GM12878 (cell line): ENCODE data around the gene GJB6. TPM values are rescaled to one million over a fixed set of nuclear protein-coding genes. Genes with fewer than 3 reads are reported as not detected.

ENCODE experiments used
- ASH2L ChIP-seq: fragments of 300-600, 200-600 bp; sonication (generic); IDR thresholded peaks from 2 replicates; pipeline ENCODE4 v1.6.1; 2017; ENCODE audit warnings: low read depth, mild to moderate bottlenecking, borderline replicate concordance
- HCFC1 ChIP-seq: fragments of 150-350 bp; IDR thresholded peaks from 2 replicates; pipeline ENCODE4 v1.6.1; 2014; ENCODE audit warnings: low read length
- RCOR1 ChIP-seq: conservative IDR thresholded peaks from 2 replicates; pipeline ENCODE4 v1.6.1; 2012; ENCODE audit warnings: low read depth, low read length, improper control_type of control experiment
- WRNIP1 ChIP-seq: IDR thresholded peaks from 2 replicates; pipeline ENCODE4 v1.6.1; 2011; ENCODE audit warnings: low read depth, low read length, improper control_type of control experiment, borderline replicate concordance
- polyA plus RNA-seq, 11 experiments: library from polyadenylated mRNA; depleted of rRNA in 4 of 11; unstranded in 6 of 11; stranded (reverse) in 5 of 11; fragments of >200 nt; fragmentation: Nextera tagmentation in 4 of 11; fragmentation: Illumina TruSeq in 1 of 11; extraction: Ambion mirVana in 4 of 11; extraction: Trizol in 1 of 11; gene quantifications; 1 replicate in 1 of 11; 2 replicates in 10 of 11; pipeline versions ENCODE4 v1.2.1 to v1.2.3, GENCODE V29; 2011 to 2016; ENCODE audit warnings: inconsistent platforms in 2 of 11, missing spikeins in 2 of 11, low read depth in 1 of 11
- total RNA-seq, 4 experiments: library from RNA; depleted of rRNA in 3 of 4; stranded (reverse); fragments of >200 nt in 3 of 4; fragmentation: Illumina TruSeq in 1 of 4; extraction: Trizol in 1 of 4; gene quantifications; 2 replicates each; pipeline versions ENCODE4 v1.2.1 to v1.2.3, GENCODE V29; 2013 to 2021
- TF ChIP-seq, protein P1 (sequence below): fragments of 450-650 bp; IDR thresholded peaks from 2 replicates; pipeline ENCODE4 v1.6.1; 2017; ENCODE audit warnings: mild to moderate bottlenecking, low read depth, inconsistent platforms; ENCODE audit not compliant: poor library complexity, severe bottlenecking
- TF ChIP-seq, protein P2 (sequence below): fragments of 450-650 bp; IDR thresholded peaks from 2 replicates; pipeline ENCODE4 v1.6.1; 2017; ENCODE audit warnings: mild to moderate bottlenecking, moderate library complexity

GJB6 gene
- total and polyA plus RNA-seq, 10 of the 15 experiments (the other 5 are each of a cell fraction or from before 2014, with no cell fraction given): 0.03 TPM; not detected in 9

DNA sequence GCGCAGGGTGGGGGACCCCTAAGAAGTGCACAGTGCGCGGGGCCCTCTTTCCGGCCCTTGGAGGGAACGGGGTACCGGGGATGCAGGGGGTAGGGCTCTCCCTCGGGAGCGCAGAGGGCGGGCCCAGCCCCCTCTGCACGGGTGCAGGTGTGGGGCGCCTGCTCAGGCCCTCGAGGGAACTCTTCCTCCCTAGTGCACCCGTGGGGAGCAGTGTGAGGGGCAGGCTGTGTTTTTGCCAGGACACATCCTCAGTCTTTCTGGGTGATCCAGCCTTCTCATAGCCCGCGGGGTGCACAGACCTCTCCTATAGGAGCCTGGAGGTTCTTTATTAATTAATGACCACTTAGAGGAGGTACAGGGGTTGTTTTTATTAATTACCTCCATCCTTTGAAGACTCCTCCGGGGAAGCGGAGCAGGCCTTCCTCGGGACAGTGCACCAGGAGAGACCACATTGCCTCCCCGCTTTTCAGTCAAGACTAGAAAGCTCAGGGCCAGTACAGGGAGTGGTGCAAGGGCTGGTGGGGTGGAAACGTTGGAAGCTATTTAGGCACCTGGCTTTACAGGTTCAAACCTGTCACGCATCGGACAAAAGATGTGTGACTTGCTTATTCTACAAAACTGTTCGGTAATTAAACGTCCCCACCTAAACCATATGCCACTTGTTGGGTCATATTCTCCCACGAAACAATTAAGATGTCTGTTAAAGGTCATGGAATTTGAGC lies 598 bp upstream of the GJB6 start (continued):
- TF ChIP-seq, protein P1, sequence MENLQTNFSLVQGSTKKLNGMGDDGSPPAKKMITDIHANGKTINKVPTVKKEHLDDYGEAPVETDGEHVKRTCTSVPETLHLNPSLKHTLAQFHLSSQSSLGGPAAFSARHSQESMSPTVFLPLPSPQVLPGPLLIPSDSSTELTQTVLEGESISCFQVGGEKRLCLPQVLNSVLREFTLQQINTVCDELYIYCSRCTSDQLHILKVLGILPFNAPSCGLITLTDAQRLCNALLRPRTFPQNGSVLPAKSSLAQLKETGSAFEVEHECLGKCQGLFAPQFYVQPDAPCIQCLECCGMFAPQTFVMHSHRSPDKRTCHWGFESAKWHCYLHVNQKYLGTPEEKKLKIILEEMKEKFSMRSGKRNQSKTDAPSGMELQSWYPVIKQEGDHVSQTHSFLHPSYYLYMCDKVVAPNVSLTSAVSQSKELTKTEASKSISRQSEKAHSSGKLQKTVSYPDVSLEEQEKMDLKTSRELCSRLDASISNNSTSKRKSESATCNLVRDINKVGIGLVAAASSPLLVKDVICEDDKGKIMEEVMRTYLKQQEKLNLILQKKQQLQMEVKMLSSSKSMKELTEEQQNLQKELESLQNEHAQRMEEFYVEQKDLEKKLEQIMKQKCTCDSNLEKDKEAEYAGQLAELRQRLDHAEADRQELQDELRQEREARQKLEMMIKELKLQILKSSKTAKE: no peak
- no peak for TF ChIP-seq RCOR1
- TF ChIP-seq, protein P2, sequence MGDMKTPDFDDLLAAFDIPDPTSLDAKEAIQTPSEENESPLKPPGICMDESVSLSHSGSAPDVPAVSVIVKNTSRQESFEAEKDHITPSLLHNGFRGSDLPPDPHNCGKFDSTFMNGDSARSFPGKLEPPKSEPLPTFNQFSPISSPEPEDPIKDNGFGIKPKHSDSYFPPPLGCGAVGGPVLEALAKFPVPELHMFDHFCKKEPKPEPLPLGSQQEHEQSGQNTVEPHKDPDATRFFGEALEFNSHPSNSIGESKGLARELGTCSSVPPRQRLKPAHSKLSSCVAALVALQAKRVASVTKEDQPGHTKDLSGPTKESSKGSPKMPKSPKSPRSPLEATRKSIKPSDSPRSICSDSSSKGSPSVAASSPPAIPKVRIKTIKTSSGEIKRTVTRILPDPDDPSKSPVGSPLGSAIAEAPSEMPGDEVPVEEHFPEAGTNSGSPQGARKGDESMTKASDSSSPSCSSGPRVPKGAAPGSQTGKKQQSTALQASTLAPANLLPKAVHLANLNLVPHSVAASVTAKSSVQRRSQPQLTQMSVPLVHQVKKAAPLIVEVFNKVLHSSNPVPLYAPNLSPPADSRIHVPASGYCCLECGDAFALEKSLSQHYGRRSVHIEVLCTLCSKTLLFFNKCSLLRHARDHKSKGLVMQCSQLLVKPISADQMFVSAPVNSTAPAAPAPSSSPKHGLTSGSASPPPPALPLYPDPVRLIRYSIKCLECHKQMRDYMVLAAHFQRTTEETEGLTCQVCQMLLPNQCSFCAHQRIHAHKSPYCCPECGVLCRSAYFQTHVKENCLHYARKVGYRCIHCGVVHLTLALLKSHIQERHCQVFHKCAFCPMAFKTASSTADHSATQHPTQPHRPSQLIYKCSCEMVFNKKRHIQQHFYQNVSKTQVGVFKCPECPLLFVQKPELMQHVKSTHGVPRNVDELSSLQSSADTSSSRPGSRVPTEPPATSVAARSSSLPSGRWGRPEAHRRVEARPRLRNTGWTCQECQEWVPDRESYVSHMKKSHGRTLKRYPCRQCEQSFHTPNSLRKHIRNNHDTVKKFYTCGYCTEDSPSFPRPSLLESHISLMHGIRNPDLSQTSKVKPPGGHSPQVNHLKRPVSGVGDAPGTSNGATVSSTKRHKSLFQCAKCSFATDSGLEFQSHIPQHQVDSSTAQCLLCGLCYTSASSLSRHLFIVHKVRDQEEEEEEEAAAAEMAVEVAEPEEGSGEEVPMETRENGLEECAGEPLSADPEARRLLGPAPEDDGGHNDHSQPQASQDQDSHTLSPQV: no peak
- TF ChIP-seq HCFC1: no peak
- TF ChIP-seq WRNIP1: no peak
- no peak for TF ChIP-seq ASH2L
